ENCODE results near the gene ISOC2. TPM values are rescaled to one million over a fixed set of nuclear protein-coding genes. Genes with fewer than 3 reads are reported as not detected.
"Not testable (repeated sequence)": the region's sequence is repeated elsewhere in the genome, so short reads cannot be mapped to it uniquely, and the experiment has no call there.

ISOC2 gene
- polyA plus RNA-seq, 2 of the 4 experiments (the other 2 are of a cell fraction) = 45.3 to 57.8 TPM

DNA sequence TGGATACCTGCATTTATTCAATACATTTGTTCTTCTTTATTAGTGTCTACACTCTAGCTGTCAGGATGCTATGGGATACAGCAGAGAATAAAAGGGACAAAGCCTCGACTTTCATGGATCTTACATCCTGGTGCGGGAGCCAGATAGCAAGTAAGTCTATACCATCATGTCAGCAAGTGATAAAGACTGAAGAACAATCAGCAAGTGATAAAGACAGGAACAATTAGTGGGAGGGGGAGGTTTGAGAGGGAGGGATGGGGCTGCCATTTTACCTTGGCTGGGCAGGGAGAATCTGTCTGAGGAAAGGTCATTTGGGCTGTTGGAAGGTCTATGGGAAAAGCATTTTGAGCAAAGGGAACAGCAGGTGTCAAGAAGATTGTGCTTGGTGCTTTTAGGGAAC, 51.3 kb downstream of the ISOC2 start (continued):
- TF ChIP-seq, protein P1, sequence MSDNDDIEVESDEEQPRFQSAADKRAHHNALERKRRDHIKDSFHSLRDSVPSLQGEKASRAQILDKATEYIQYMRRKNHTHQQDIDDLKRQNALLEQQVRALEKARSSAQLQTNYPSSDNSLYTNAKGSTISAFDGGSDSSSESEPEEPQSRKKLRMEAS (IDR thresholded peaks at IDR 0.05) = no peak

DNA sequence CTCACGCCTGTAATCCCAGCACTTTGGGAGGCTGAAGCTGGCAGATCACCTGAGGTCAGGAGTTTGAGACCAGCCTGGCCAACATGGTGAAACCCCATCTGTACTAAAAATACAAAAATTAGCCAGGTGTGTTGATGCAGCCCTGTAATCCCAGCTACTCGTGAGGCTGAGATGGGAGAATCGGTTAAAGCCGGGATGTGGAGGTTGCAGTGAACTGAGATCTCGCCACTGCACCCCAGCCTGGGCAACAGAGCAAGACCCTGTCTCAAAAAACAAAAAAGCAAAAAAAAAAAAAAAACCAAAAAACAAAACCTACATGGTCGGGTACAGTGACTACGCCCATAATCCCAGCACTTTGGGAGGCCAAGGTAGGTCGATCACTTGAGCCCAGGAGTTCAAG, 52.3 kb downstream of the ISOC2 start:
- CTCF ChIA-PET = interaction anchor here (0.6 to 8.1 kb wide), 13 partner anchors 9 to 493 kb away, joined by 3 to 61 read pairs (median 4); partner anchors contain the start of gene DNAAF3
- H3K9me3 ChIP-seq; H3K4me2 ChIP-seq; FAIRE-seq; DNase-seq (ENCODE audit: low read depth in 1 of 2, low spot score in 1 of 2); ATAC-seq; H3K4me3 ChIP-seq: not testable (repeated sequence)
- WGBS (ENCODE audit: missing lambda C conversion rate) = 93% methylated on average over 8 of the region's 8 CpGs
- peak overlapping the region in 1 of 2 experiments; percentile 97; a peak in 4 of 6 replicates for H3K27ac ChIP-seq
- POLR2A ChIA-PET = interaction anchor here (1.4 to 3.3 kb wide), 2 partner anchors 21 to 129 kb away, joined by 3 to 55 read pairs; partner anchors contain the start of genes HSPBP1 and RPL28
- H3K4me1 ChIP-seq = peaks cover 28% of the 10 kb centered on the region

DNA sequence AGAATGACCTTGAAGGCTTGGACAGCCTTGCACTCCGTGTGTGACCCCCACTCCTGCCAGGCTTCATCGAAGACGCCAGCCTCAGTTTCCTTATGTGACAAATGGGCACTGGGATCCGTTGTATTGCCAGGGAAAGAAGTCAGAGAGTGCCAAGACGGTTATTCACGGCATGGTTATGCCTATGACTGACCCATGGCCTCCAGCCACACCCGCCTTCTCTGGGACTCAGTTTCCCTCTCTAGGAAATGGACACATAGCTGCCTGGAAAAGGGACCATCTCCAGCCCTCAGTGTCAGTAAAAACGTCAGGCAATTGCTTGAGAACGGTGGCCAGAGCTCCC, 52.9 kb downstream of the ISOC2 start:
- DNase-seq (ENCODE audit: low read depth in 1 of 2, low spot score in 1 of 2) = no peak
- peak overlapping the region; percentile 36 for H3K4me3 ChIP-seq
- CTCF ChIA-PET = interaction anchor here (0.6 to 8.1 kb wide), 9 partner anchors 8 to 272 kb away, joined by 3 to 61 read pairs (median 4); partner anchors contain the start of gene DNAAF3
- no peak for ATAC-seq
- peak overlapping the region; percentile 81 for H3K4me2 ChIP-seq
- peak overlapping the region; percentile 95 to 97 for H3K27ac ChIP-seq
- FAIRE-seq = no peak
- H3K4me1 ChIP-seq = peaks cover 32% of the 10 kb centered on the region
- 63% methylated on average over 9 of the region's 9 CpGs for WGBS (ENCODE audit: missing lambda C conversion rate)
- H3K9me3 ChIP-seq = 0 out of 3 replicates have a peak, but pooled peaks cover 6% of the 10 kb centered on the region
- POLR2A ChIA-PET = interaction anchor here (2.9 to 3.3 kb wide), 2 partner anchors 20 to 24 kb away, joined by 37 to 55 read pairs; partner anchors contain the start of genes RPL28 and TMEM238
- no peak for TF ChIP-seq ZSCAN20 (CRISPR knock-in tag; IDR thresholded peaks at IDR 0.05)
- TF ChIP-seq JUN (IDR thresholded peaks at IDR 0.05) = no peak
- TF ChIP-seq RFX5 (IDR thresholded peaks at IDR 0.05) = no peak
- no peak for TF ChIP-seq USF2 (IDR thresholded peaks at IDR 0.05)
- peak; percentile 38; the same call in 1 of the 2 replicates for TF ChIP-seq NPAS2 (CRISPR knock-in tag; IDR thresholded peaks at IDR 0.05; ENCODE audit: borderline replicate concordance)
- peak; percentile 66; the same call in 1 of the 2 replicates for TF ChIP-seq ZNF302 (CRISPR knock-in tag; IDR thresholded peaks at IDR 0.05)
- 0 out of 2 replicates have a peak, but pooled peaks have one; percentile 61 for TF ChIP-seq HDAC2 (IDR thresholded peaks at IDR 0.05)
- TF ChIP-seq, protein P2, sequence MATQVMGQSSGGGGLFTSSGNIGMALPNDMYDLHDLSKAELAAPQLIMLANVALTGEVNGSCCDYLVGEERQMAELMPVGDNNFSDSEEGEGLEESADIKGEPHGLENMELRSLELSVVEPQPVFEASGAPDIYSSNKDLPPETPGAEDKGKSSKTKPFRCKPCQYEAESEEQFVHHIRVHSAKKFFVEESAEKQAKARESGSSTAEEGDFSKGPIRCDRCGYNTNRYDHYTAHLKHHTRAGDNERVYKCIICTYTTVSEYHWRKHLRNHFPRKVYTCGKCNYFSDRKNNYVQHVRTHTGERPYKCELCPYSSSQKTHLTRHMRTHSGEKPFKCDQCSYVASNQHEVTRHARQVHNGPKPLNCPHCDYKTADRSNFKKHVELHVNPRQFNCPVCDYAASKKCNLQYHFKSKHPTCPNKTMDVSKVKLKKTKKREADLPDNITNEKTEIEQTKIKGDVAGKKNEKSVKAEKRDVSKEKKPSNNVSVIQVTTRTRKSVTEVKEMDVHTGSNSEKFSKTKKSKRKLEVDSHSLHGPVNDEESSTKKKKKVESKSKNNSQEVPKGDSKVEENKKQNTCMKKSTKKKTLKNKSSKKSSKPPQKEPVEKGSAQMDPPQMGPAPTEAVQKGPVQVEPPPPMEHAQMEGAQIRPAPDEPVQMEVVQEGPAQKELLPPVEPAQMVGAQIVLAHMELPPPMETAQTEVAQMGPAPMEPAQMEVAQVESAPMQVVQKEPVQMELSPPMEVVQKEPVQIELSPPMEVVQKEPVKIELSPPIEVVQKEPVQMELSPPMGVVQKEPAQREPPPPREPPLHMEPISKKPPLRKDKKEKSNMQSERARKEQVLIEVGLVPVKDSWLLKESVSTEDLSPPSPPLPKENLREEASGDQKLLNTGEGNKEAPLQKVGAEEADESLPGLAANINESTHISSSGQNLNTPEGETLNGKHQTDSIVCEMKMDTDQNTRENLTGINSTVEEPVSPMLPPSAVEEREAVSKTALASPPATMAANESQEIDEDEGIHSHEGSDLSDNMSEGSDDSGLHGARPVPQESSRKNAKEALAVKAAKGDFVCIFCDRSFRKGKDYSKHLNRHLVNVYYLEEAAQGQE (IDR thresholded peaks at IDR 0.05) = no peak
- TF ChIP-seq, protein P3, sequence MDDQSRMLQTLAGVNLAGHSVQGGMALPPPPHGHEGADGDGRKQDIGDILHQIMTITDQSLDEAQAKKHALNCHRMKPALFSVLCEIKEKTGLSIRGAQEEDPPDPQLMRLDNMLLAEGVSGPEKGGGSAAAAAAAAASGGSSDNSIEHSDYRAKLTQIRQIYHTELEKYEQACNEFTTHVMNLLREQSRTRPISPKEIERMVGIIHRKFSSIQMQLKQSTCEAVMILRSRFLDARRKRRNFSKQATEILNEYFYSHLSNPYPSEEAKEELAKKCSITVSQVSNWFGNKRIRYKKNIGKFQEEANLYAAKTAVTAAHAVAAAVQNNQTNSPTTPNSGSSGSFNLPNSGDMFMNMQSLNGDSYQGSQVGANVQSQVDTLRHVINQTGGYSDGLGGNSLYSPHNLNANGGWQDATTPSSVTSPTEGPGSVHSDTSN (IDR thresholded peaks at IDR 0.05) = no peak
- peak; percentile 88; the same call in 1 of the 2 replicates for TF ChIP-seq EHF (CRISPR knock-in tag; IDR thresholded peaks at IDR 0.05)
- peak; percentile 87; the same call in 1 of the 2 replicates for TF ChIP-seq HEYL (CRISPR knock-in tag; IDR thresholded peaks at IDR 0.05)
- TF ChIP-seq, protein P4, sequence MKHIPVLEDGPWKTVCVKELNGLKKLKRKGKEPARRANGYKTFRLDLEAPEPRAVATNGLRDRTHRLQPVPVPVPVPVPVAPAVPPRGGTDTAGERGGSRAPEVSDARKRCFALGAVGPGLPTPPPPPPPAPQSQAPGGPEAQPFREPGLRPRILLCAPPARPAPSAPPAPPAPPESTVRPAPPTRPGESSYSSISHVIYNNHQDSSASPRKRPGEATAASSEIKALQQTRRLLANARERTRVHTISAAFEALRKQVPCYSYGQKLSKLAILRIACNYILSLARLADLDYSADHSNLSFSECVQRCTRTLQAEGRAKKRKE (CRISPR knock-in tag; IDR thresholded peaks at IDR 0.05; ENCODE audit: low read depth) = peak; percentile 89
- TF ChIP-seq ESRRA (IDR thresholded peaks at IDR 0.05; ENCODE audit: borderline replicate concordance, low read length) = no peak
- peak; percentile 88; the same call in 1 of the 2 replicates for TF ChIP-seq CHD4 (IDR thresholded peaks at IDR 0.05; ENCODE audit: borderline replicate concordance)
- TF ChIP-seq FOSL2 (IDR thresholded peaks at IDR 0.05) = no peak
- TF ChIP-seq FOSL2 (CRISPR knock-in tag; IDR thresholded peaks at IDR 0.05) = no peak
- peak; percentile 81 for TF ChIP-seq EHMT2 (IDR thresholded peaks at IDR 0.05; ENCODE audit: low read depth)
- TF ChIP-seq RARB (CRISPR knock-in tag; IDR thresholded peaks at IDR 0.05) = no peak
- no peak for TF ChIP-seq SREBF2 (IDR thresholded peaks at IDR 0.05)
- TF ChIP-seq KDM1A (IDR thresholded peaks at IDR 0.05; ENCODE audit: low read depth) = peak; percentile 93
- TF ChIP-seq CBX2 (IDR thresholded peaks at IDR 0.05; ENCODE audit: borderline replicate concordance, low read depth) = no peak
- no peak for TF ChIP-seq KDM5A (IDR thresholded peaks at IDR 0.05)
- peak; percentile 82; the same call in 1 of the 2 replicates for TF ChIP-seq TFCP2L1 (CRISPR knock-in tag; IDR thresholded peaks at IDR 0.05)
- no peak for TF ChIP-seq ZC3H11A (IDR thresholded peaks at IDR 0.05)
- TF ChIP-seq TP53 (CRISPR knock-in tag; IDR thresholded peaks at IDR 0.05) = peak; percentile 92; the same call in 1 of the 2 replicates
- peak; percentile 95 for TF ChIP-seq HOXB13 (CRISPR knock-in tag; IDR thresholded peaks at IDR 0.05; ENCODE audit: low read depth)
- TF ChIP-seq HOXB5 (CRISPR knock-in tag; IDR thresholded peaks at IDR 0.05) = peak; percentile 92
- peak; percentile 43; the same call in 1 of the 2 replicates for TF ChIP-seq FOSB (CRISPR knock-in tag; IDR thresholded peaks at IDR 0.05)
- no peak for TF ChIP-seq CEBPB (IDR thresholded peaks at IDR 0.05)
- peak; percentile 25; the same call in 1 of the 2 replicates for TF ChIP-seq HOXA7 (CRISPR knock-in tag; IDR thresholded peaks at IDR 0.05)

Data from A549 (cell line).